Caco-2 (cell line): ENCODE results near the gene PDGFRA. TPM values are rescaled to one million over a fixed set of nuclear protein-coding genes. Genes with fewer than 3 reads are reported as not detected.
"Not testable (repeated sequence)": the region's sequence is repeated elsewhere in the genome, so short reads cannot be mapped to it uniquely, and the experiment has no call there.

ENCODE experiments used
- BruUV-seq: library from RNA; stranded (reverse); fragments of 400-500 nt; replicated peaks from 2 replicates; lab custom pipeline; 2021; lab: Mats Ljungman, UMichigan
- CTCF ChIA-PET: fragments of 300-600 bp; sonication (Branson Sonifier 250); formaldehyde crosslinking; loops from one replicate; lab custom pipeline; 2022; ENCODE audit warnings: antibody characterized with exemption; lab: Charles Lee
- POLR2A ChIA-PET: fragments of 300-600 bp; sonication (Branson Sonifier 250); formaldehyde crosslinking; loops from one replicate; lab custom pipeline; 2022; ENCODE audit warnings: antibody characterized with exemption; lab: Charles Lee
- DNase-seq, 2 experiments: peaks; one replicate each; pipeline versions ENCODE4 v3.0.0 to v3.0.0-alpha.2; 2020 to 2022
- H3K27me3 ChIP-seq: replicated peaks from 2 replicates; pipeline ENCODE4 v1.6.0; 2011; ENCODE audit warnings: low read length; ENCODE audit not compliant: control insufficient read depth, insufficient read depth
- H3K36me3 ChIP-seq: 2 replicates; pipeline ENCODE4 v1.5.1; 2011; ENCODE audit warnings: low read length; ENCODE audit not compliant: control insufficient read depth, insufficient read depth
- H3K4me1 ChIP-seq: fragments of 250-450 bp; sonication (Bioruptor Pico); 2 replicates; pipeline ENCODE4 v1.5.1; 2020; ENCODE audit warnings: mild to moderate bottlenecking
- H3K4me3 ChIP-seq: 2 replicates; pipeline ENCODE4 v1.5.1; 2011; ENCODE audit warnings: low read depth, mild to moderate bottlenecking, control low read depth, low read length
- H3K9me3 ChIP-seq: fragments of 250-450 bp; sonication (Bioruptor Pico); 2 replicates; pipeline ENCODE4 v1.5.1; 2020; ENCODE audit warnings: mild to moderate bottlenecking, moderate library complexity
- H3K27ac Mint-ChIP-seq: one replicate; pipeline ENCODE4 v1.8.0; 2022; ENCODE audit warnings: mixed read lengths; ENCODE audit not compliant: unreplicated experiment
- H3K27me3 Mint-ChIP-seq: one replicate; pipeline ENCODE4 v1.8.0; 2022; ENCODE audit warnings: mixed read lengths; ENCODE audit not compliant: insufficient read depth, unreplicated experiment
- H3K36me3 Mint-ChIP-seq: one replicate; pipeline ENCODE4 v1.8.0; 2022; ENCODE audit warnings: mild to moderate bottlenecking, mixed read lengths; ENCODE audit not compliant: insufficient read depth, unreplicated experiment
- H3K4me1 Mint-ChIP-seq: one replicate; pipeline ENCODE4 v1.8.0; 2022; ENCODE audit warnings: low read depth, mixed read lengths; ENCODE audit not compliant: unreplicated experiment
- H3K4me3 Mint-ChIP-seq: one replicate; pipeline ENCODE4 v1.8.0; 2022; ENCODE audit warnings: mild to moderate bottlenecking, moderate library complexity, mixed read lengths; ENCODE audit not compliant: unreplicated experiment
- H3K9me3 Mint-ChIP-seq: one replicate; pipeline ENCODE4 v1.8.0; 2022; ENCODE audit warnings: mixed read lengths; ENCODE audit not compliant: unreplicated experiment
- intact Hi-C: fragments of 100-400 bp; cut with micrococcal nuclease; formaldehyde crosslinking; loops from one replicate; pipeline ENCODE4 v1.10.0; 2022; ENCODE audit not compliant: unreplicated experiment
- total RNA-seq: library from RNA; stranded (reverse); gene quantifications from 2 replicates; pipeline ENCODE4 v1.2.3, GENCODE V29; 2022
- TF ChIP-seq, protein P1 (sequence below), 2 experiments: fragments of 200-600 bp in 1 of 2; IDR thresholded peaks; 1 replicate in 1 of 2; 2 replicates in 1 of 2; pipeline versions ENCODE4 v1.5.1 to v1.8.0; 2011 to 2022; ENCODE audit warnings: antibody characterized with exemption in 1 of 2, control low read depth in 1 of 2, inconsistent platforms in 1 of 2, low read depth in 1 of 2, low read length in 1 of 2, mild to moderate bottlenecking in 1 of 2, moderate library complexity in 1 of 2; ENCODE audit not compliant: insufficient read depth in 1 of 2, severe bottlenecking in 1 of 2, unreplicated experiment in 1 of 2

Gene PDGFRA
- total RNA-seq, 1 experiment from 2014 or later: 97.4 TPM

DNA sequence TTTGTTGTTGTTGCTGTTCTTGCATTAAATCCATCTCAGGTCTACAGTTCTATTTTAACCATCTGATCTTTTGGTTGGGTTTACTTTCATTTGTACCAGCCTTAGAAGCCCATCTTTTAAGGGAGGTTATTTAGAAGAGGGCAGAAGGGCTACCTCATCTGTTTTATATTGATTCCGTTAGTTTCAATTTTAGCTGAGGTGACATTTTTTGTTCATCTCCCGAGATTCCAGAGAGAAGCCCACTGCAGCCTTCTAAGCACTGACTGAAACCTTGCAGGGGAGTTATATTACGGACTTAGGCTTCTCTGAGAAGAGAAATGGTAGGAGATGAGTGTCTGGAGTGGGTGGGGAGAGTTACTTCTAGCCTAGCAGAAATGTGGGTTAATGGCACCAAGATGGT is 101.8 kb downstream of the PDGFRA start:
- no TSS peak for BruUV-seq
- Mint-ChIP-seq H3K27ac (no peak overlapping the region), H3K4me3 (no peak overlapping the region), H3K9me3 (peaks cover 9% of the 10 kb centered on the region), H3K36me3 (no peaks in the 10 kb centered on the region), H3K4me1 (peaks cover 7% of the 10 kb centered on the region), H3K27me3 (peaks cover 15% of the 10 kb centered on the region)
- H3K27me3 ChIP-seq: no peaks in the 10 kb centered on the region
- H3K36me3 ChIP-seq: no peaks in the 10 kb centered on the region
- ChIA-PET POLR2A (no interaction called here), CTCF (no interaction called here)
- TF ChIP-seq, protein P1, sequence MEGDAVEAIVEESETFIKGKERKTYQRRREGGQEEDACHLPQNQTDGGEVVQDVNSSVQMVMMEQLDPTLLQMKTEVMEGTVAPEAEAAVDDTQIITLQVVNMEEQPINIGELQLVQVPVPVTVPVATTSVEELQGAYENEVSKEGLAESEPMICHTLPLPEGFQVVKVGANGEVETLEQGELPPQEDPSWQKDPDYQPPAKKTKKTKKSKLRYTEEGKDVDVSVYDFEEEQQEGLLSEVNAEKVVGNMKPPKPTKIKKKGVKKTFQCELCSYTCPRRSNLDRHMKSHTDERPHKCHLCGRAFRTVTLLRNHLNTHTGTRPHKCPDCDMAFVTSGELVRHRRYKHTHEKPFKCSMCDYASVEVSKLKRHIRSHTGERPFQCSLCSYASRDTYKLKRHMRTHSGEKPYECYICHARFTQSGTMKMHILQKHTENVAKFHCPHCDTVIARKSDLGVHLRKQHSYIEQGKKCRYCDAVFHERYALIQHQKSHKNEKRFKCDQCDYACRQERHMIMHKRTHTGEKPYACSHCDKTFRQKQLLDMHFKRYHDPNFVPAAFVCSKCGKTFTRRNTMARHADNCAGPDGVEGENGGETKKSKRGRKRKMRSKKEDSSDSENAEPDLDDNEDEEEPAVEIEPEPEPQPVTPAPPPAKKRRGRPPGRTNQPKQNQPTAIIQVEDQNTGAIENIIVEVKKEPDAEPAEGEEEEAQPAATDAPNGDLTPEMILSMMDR (IDR thresholded peaks at IDR 0.05; ENCODE audit: insufficient read depth in 1 of 2, low read depth in 1 of 2, low read length in 1 of 2, severe bottlenecking in 1 of 2, unreplicated experiment in 1 of 2): no peak
- DNase-seq: no peak
- no peaks in the 10 kb centered on the region for H3K9me3 ChIP-seq
- intact Hi-C loops: no loop called here
- H3K4me1 ChIP-seq: no peaks in the 10 kb centered on the region
- no peak overlapping the region for H3K4me3 ChIP-seq

DNA sequence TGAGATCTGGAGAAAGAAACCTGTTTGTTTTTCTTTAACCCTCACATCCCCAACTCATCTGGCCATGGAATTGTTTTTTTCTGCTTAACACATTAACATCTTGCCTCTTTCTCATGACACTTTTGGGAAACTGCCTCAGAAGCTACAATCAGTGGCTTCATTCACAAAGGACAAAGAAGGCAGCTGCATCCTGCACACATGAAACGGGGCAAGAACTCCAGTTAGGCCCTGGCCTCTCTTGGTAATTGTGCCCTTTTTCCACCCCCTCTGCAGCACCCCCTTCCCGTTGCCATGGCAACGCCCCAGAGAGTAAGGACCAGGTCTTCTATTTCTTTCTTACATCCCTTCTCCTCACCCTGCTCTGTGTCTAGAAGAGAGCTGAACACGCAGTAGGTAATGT is 103.4 kb downstream of the PDGFRA start:
- H3K36me3 Mint-ChIP-seq: no peaks in the 10 kb centered on the region
- H3K4me1 Mint-ChIP-seq: peaks cover 7% of the 10 kb centered on the region
- H3K27ac Mint-ChIP-seq: no peak overlapping the region
- no peak for DNase-seq
- Histone ChIP-seq H3K36me3 (no peaks in the 10 kb centered on the region), H3K4me1 (no peaks in the 10 kb centered on the region), H3K9me3 (no peaks in the 10 kb centered on the region), H3K27me3 (no peaks in the 10 kb centered on the region), H3K4me3 (no peak overlapping the region)
- BruUV-seq: no TSS peak
- intact Hi-C loops: no loop called here
- H3K27me3 Mint-ChIP-seq: peaks cover 15% of the 10 kb centered on the region
- ChIA-PET POLR2A (no interaction called here), CTCF (no interaction called here)
- TF ChIP-seq, protein P1 (IDR thresholded peaks at IDR 0.05; ENCODE audit: insufficient read depth in 1 of 2, low read depth in 1 of 2, low read length in 1 of 2, severe bottlenecking in 1 of 2, unreplicated experiment in 1 of 2): no peak
- peaks cover 9% of the 10 kb centered on the region for H3K9me3 Mint-ChIP-seq
- no peak overlapping the region for H3K4me3 Mint-ChIP-seq

DNA sequence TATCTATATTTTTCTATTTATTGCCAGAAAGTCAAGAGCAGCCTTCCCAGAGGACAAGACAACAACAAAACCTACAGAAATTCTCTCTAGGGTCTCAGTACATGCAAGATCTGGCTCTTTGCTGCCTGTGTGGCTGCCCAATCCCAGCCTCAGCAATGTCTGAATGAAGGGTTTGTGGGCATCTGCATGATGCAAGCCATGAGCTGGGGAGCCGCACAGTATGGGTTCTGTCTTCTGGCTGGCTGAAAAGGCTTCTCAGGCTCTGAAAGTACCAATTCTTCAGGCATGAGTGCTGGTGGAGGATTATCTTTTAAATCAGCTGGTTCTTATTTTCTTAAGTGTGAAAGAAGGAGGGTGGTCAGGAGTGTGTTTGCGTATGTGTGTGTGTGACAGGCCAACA is 104.6 kb downstream of the PDGFRA start:
- Mint-ChIP-seq H3K4me3 (no peak overlapping the region), H3K9me3 (peaks cover 9% of the 10 kb centered on the region), H3K27me3 (peaks cover 15% of the 10 kb centered on the region), H3K4me1 (peaks cover 7% of the 10 kb centered on the region), H3K36me3 (no peaks in the 10 kb centered on the region), H3K27ac (no peak overlapping the region)
- H3K9me3 ChIP-seq: no peaks in the 10 kb centered on the region
- no peak for DNase-seq
- TF ChIP-seq, protein P1 (IDR thresholded peaks at IDR 0.05; ENCODE audit: insufficient read depth in 1 of 2, low read depth in 1 of 2, low read length in 1 of 2, severe bottlenecking in 1 of 2, unreplicated experiment in 1 of 2): no peak
- H3K27me3 ChIP-seq: no peaks in the 10 kb centered on the region
- H3K4me3 ChIP-seq: no peak overlapping the region
- BruUV-seq: no TSS peak
- H3K4me1 ChIP-seq: no peaks in the 10 kb centered on the region
- ChIA-PET CTCF (no interaction called here), POLR2A (no interaction called here)
- intact Hi-C loops: no loop called here
- no peaks in the 10 kb centered on the region for H3K36me3 ChIP-seq

DNA sequence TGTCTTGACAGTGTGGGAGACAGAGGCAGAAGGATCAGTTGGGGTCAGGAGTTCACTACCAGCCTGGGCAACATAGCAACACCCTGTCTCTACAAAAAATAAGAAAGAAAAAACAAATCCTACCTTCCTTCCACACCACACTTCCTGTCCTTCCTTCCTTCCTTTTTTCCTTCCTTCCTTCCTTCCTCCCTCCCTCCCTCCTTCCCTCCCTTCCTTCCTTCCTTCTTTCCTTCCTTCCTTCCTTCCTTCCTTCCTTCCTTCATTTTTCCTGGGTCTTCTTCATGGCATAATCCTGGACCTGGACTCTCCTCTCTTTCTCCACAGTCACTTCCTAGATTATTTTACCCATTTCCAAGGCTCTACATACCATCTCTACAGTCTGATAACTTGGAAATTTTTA is 105.7 kb downstream of the PDGFRA start:
- H3K27ac Mint-ChIP-seq, H3K27me3 ChIP-seq, H3K9me3 ChIP-seq, H3K4me3 Mint-ChIP-seq, H3K4me1 ChIP-seq, BruUV-seq, H3K4me3 ChIP-seq, CTCF ChIA-PET, H3K36me3 ChIP-seq, H3K4me1 Mint-ChIP-seq, intact Hi-C loops, POLR2A ChIA-PET, DNase-seq, H3K36me3 Mint-ChIP-seq, H3K9me3 Mint-ChIP-seq: not testable (repeated sequence)
- H3K27me3 Mint-ChIP-seq: peaks cover 15% of the 10 kb centered on the region
